ENCODE measurements around the gene CD274.
"Not testable (repeated sequence)": the region's sequence is repeated elsewhere in the genome, so short reads cannot be mapped to it uniquely, and the experiment has no call there.

The CD274 gene

DNA sequence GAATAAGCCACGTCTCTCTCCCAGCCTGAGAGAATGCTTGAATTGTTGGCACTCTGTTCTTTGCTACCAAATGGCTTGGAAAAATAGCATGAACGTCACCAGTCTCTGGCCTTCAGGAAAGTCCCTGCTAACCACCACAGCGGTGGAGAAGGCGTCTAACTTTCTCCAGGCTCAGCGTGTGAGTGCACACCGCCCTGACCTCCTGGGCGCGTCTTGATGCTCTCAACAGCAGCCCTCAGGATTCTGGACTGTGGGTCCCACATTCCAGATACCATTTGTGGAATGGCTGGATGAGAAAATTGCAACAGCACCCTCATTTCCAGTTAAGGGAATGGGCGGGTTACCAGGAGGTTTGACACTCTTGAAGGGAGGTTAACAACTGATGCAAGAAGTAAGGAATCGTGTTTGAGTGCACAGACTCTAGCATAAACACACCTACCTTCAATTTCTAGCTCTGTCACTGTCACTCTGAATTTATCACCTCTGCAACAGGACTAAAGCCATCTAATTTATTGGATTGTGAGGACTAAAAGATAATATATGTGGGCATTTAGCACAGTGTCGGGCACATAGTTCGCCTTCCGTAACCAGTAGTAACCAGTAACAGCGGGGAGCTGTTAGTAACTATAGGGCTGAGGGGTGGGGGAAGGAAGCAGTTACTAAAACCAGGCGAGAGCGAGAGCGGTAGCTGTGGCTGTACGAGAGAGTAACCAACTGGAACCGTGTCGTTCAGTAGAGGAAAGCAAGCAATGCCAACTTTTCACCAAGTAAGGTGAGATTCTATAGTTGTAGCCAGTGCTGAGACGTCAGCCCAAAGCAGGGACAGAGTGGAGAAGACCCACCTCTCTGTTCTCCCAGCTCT, 11.8 kb upstream of the CD274 start:
- no peak for DNase-seq

DNA sequence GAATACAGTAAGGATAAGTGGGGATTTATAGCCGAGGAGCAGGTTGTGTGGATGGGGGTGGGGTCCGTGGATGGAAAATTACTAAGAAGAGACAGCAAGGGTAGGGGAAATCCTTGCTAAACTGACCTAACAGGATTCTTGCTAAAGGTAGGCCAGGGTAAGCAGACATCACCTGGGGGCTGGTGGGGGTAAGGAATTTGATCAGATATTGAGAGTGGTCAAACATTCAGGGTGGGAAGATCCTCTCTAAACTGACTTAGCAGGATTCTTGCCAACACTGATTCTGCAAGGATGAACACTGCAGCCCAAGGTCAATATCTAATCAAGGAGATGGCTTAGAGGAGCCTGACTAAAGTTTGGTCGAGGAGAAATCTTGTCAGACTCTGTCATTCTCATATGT, 9.9 kb upstream of the CD274 start:
- DNase-seq, result no peak

DNA sequence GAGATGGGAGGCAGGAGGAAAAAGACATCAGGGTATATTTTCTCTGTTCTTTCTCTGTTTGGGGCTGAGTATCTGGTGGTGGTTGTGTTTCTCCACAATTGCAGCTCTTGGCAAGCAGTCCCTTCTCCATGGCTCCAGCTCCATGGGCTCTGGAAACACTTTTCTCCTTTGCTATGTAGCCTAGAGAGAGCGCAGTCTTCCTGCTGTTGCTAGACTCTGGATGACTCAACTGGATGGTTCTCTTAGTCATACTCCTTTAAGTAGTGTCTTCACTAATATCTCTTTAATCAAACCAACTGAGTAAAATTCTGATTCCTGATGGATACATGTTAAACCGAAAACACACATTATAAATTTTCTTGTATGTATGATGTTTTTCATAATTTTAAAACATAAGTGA, 9.3 kb upstream of the CD274 start:
- no peak for DNase-seq

DNA sequence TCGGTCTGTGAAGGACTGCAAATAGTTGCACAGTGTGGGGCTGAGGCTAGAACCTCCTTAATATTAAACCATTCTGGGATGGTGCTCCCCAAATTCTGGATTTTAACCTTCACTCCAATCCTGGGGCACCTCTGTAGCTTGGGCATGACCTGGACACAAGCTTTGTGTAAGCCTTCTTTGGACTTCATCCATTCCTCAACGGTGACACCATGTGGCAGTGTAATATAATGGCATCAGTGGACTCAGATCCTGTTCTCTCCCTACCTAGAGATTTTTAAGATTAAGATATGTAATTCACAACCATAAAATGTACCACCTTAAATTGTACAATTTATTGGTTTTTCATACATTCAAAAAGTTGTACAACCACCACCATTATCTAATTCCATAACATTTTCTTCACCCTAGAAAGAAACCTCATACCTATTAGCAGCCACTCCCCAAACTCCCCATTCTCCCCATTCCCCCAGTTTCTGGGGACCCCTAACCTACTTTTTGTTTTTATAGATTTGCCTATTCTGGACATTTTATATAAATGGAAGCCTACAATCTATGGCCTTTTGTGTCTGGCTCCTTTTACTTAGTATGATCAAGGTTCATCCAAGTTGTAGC, 7.8 kb upstream of the CD274 start:
- no peak for DNase-seq

DNA sequence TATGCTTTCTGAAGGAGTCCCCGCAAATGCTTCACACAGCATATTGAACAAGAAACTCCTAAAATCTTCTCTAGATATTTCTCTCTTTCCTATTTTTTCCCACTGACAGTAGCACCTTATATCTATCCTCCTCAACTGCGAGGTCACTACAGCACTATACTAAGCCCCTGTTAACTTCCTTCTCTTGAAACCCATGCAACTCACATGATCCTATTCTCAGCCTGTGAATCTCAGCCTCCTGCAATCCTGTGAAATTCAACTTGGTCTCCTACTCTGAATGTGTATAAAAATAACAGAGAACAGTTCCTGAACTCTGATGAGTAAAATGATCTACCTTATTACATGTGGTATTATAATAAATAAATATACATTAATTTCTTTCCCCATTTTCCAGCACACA, 6.5 kb upstream of the CD274 start:
- DNase-seq, result no peak

DNA sequence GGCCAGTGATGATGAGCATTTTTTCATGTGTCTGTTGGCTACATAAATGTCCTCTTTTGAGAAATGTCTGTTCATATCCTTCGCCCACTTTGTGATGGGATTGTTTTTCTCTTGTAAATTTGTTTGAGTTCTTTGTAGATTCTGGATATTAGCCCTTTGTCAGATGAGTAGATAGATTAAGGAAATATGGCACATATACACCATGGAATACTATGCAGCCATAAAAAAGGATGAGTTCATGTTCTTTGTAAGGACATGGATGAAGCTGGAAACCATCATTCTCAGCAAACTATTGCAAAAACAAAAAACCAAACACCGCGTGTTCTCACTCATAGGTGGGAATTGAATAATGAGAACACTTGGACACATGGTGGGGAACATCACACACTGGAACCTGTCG, 5.2 kb upstream of the CD274 start:
- not testable (repeated sequence) for DNase-seq

DNA sequence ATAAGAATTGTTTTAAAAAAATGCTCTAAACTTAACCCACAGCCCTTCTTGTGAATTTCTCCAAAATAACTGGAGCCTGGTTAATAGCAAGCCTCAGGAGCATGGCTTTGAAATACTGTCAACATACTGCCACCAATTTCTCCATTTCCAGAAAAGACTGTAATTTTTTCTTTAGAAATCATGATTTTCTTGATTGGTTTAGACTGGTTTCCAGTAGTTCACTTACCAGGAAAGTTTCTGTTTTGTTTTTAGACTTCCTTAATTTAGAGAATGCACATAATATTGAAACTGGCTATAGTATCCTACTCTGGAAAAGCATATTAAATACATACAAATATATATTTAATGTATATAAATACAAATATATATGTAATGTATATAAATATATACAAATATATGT, 4.5 kb upstream of the CD274 start:
- no peak for DNase-seq

DNA sequence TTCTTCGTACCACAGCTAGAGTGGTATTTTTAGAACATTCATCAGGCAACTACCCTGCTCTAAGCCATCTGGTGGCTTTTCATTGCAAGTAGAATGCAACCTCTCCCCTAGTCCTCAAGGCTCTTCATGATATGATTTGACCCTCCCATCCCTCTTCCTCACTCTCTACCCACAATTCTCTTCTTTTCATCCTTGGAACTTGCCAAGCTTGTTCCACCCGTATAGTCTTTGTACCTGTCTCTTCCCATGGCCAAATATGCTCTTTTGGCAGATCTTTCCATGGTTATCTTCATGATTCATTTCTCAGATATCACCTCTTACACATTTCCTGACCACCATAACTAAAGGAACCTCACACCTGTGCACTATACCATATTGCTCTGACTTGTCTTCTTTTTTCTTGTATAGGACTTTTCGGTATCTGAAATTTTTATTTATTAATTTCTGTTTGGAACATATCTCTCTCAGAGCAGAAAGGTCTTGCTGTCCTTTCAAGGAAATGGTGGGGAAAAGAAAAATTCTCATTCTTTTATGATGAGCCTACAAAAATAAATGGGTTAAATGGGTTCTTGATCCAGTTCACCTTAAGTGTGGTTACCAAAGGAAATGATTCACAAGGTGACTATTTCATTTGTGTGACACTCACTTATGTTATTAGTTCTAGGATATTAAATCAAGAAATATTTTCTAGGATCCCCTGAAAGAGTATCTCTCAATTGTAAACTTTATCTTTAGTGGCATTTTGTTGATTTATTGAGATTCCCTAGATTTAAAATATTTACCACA, 3.7 kb upstream of the CD274 start:
- no peak for DNase-seq

DNA sequence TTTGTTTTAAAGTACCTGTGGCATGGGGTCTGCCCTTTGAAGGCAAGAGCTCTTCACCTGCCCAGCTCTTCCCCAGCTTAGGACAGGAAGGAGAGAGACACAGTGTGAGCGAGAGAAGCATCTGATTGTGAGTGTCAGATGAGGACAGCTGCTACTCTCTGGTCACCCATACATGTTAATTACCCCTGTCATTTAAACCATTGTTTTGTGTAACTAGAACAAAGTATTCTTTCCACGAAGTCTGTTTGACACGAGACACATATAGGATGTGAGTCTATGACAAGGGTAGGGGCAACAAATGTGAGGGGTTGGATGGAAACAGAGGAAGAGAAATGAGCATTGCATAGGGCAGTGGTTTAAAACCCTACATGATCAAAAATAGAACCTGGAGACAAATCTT, 3.0 kb upstream of the CD274 start:
- no peak for DNase-seq

DNA sequence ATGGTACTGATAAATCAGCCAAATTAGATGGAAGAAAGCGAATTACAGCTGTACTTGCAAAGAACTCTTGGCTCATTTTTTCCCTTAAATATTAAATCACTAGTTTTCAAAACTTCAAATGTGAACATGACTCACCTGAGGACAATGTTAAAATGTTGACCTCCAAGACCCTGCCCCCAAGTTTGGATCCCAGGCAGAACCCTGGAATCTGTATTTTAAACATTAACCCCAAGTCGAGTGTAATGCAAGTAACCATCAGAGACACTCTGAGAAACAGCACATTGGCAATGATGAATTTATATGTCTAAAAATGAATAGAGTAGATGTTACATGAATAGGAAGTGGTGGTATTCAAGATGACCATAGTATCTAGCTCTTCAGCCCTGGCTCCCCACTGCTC, 2.3 kb upstream of the CD274 start:
- no peak for DNase-seq

DNA sequence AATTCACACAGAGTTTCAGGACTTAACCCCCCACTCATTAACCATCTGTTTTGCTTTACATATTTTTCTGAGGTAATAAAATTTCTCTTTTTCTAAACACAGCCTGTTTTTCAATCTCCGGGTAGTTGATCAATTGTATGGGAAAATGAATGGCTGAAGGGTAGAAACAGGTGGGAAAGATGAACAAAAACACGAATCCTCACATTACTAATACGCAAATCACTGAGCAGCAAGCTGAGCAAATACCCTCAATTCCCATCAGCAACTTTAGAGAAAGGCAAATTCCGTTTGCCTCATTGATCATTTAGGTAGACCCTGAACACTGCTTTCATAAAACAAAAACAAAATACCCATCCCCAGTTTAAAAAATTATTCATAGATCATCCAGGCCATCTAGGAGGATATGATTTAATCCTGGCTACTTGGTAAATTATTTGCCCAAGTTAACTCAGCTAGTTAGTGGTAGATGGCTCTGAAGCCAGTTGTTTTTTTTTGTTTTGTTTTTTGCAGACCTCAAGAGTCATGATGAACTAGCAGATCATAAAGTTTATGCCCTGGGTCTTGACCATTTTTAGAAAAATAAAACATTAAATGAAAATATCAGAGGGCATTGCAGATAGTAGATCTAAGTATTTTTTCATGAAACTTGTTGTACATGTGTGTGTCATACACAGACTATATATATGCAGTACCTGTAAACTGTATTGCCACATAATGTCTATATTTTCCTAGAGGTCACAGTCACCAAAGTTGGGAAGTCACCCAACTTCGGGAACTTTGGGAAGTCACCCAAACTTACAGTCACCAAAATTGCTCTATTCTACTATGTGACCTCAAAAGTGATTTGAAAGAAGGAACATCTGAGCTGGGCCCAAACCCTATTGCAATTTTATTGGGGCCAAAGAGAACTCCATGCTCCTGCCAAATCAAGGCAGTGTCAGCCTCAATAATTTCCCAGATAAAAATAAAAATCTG, 1.6 kb upstream of the CD274 start:
- DNase-seq, result no peak

DNA sequence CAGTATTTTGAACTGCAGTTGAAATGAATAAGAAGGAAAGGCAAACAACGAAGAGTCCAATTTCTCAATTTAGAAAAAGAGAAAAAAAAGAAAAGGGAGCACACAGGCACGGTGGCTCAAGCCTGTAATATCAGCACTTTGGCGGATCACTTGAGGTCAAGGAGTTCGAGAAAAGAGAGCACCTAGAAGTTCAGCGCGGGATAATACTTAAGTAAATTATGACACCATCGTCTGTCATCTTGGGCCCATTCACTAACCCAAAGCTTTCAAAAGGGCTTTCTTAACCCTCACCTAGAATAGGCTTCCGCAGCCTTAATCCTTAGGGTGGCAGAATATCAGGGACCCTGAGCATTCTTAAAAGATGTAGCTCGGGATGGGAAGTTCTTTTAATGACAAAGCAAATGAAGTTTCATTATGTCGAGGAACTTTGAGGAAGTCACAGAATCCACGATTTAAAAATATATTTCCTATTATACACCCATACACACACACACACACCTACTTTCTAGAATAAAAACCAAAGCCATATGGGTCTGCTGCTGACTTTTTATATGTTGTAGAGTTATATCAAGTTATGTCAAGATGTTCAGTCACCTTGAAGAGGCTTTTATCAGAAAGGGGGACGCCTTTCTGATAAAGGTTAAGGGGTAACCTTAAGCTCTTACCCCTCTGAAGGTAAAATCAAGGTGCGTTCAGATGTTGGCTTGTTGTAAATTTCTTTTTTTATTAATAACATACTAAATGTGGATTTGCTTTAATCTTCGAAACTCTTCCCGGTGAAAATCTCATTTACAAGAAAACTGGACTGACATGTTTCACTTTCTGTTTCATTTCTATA, 602 bp upstream of the CD274 start:
- DNase-seq, result no peak

DNA sequence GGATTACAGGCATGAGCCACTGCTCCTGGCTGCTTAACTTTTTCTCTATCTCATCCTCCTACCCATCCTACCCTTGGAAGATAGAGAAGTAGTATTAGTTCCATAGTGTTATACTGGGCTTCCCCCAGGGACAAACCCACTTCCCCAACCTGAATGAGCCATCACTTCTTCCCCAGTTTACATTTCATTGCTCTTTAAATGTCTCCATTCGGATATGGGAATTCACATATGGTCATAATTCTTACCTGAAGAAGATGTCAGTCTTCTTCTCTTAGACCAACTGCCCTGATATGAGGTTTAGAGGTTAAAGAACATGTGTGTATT, 1.9 kb downstream of the CD274 start:
- no peak for DNase-seq

DNA sequence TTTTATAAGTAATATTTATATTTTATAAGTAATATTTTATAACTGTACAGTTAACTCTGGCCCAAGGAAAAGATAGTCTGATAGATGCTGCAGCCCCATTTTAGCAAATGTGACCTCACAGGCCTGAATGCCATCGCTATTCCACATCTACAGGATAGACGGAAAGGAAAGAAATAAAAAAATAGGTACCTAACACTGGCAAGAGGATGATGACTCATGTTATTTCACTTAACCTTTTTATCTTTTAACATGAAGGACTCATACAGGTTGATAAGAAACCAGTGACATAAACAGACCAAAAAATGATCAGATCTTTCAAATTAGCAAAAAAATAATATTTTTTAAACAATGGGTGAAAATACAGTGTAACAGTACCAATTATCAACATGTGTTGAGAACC, 2.7 kb downstream of the CD274 start:
- no peak for DNase-seq

DNA sequence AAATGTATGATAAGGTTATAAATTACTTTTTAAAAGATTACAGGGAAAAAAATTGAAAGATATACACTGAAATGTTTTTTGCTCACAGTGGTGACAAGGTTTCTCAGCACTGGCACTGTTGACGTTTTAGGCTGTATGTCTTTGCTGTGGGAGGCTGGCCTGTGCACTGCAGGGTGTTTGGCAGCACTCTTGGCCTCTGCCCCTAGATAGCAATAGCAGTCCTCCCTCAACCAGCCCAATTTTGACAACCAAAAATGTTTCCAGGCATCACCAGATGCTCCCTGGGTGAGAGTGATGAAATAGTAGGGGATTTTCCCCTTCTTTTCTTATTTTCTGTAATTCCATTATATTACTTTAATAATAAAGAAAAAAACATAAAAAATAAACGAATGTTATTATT, 3.3 kb downstream of the CD274 start:
- DNase-seq, result no peak

DNA sequence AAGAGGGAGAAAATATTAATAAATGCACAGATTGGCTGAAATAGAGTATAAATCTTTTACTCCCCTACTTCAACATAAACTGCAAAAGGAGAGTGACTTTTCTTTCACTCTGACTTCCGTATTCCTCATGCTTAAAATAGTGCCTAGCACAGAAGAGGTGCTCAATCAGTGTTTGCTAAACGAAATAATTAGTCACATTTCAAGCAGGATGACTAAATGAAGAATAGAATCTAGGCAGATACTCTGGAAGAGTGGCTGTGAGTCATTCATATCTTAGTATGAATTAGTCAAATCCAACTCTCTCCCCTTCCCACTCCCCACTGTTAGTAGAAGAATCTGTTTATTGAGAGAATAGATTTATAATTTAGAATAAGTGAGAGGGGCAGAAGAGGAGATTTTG, 4.8 kb downstream of the CD274 start:
- no peak for DNase-seq

DNA sequence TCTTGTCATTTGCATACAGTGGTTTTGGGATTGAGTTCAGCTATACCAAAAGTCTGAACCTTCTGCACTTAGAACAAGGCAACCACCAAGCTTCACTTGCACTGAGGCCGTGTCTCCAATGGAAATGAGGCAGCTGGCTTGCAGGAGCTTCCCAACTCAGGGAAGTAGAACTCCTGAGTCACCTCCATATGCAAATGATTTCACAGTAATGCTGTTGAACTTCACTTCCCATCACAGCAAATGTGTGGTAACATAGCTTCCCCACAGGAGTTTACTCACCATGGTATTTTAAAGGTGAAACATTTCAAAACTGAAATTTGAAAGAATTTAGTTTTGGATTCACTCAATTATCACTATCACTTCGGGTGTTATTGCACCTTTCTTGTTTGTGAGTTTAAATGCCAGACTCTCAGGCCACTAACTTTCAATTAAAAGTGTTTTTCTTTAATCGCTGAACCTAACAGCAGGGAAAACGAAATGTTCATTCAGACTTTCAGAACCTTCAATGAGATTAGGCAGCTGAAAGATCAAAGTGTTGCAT, 9.0 kb downstream of the CD274 start:
- DNase-seq, result no peak

DNA sequence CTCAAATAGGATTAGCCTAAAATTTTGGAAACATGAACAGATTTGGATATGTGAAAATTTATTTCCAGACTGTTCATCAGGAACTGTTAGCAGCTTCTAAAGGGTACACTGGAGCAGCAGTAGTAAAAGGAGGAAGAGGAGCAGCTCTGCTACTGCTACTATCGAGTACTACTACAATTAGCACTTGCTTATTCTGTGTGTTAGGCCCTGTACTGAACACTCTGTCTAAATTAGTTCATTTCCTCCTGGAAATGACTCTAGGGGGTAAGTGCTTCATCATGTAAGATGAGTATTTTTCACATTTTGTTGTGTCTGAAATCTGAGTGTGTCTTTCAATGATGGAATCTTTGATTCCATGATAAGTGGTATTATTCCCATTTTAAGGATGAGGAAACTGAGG, 9.8 kb downstream of the CD274 start:
- DNase-seq, result no peak

DNA sequence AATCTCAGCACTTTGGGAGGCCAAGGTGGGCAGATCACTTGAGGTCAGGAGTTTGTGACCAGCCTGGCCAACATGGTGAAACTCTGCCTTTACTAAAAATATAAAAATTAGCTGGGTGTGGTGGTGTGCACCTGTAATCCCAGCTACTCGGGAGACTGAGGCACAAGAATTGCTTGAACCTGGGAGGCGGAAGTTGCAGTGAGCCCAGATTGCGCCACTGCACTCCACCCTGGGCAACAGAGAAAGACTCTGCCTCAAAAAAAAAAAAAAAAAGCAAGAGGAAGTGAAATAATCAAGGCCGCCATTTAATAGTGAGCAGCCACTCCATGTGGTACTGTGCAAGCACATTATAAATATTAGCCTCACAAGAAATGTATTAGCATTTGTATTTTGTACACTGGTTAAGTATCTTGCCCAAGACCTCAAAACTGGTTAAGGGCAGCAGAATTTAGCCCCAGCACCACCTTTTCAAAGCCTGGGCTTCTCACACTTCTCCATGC, 14.5 kb downstream of the CD274 start:
- not testable (repeated sequence) for DNase-seq

DNA sequence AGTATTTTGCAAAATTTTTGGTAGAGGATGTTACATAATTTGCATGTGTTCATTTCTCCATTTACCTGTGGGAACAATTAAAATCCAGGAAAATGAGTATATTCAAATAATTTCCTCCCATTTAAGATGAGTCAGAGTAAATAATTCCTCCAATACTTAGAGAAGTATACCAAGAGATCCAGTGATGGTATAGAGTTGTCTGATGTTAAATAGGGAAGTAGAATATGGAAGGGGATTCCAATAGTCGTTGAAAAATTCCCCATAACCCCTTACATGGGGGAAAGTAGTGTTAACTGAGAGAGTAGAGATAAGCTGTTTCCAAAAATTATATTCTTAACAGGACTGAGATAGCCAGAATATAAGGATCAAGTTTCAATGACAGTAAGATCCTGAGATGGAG, 15.7 kb downstream of the CD274 start:
- no peak for DNase-seq

DNA sequence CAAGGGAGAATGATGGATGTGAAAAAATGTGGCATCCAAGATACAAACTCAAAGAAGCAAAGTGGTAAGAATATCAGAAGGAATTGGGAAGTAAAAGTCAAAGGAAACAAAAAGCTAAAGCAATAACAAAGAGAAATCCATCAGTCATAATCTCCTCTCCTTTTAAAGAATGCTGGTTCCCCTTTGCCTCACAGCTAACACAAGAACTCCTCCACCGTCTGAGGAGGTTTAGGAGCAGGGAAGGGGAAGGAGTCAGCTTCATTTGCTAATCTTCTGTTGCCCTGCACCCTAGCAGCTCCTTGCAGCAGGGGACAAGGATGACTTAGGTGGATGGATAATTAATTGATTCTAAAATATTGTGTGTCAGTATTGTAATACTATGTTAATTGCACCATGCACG, 16.4 kb downstream of the CD274 start:
- DNase-seq, result no peak

DNA sequence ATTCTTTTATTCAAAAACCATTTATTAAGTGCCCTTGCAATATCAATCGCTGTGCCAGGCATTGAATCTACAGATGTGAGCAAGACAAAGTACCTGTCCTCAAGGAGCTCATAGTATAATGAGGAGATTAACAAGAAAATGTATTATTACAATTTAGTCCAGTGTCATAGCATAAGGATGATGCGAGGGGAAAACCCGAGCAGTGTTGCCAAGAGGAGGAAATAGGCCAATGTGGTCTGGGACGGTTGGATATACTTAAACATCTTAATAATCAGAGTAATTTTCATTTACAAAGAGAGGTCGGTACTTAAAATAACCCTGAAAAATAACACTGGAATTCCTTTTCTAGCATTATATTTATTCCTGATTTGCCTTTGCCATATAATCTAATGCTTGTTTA, 18.5 kb downstream of the CD274 start:
- no peak for DNase-seq
